Activated CD4-positive, alpha-beta T cell treated with anti-CD3 and anti-CD28 coated beads for 4 hours (primary cell): ENCODE measurements around the gene C21orf58.
A peak's percentile ranks its signal among the peaks of the same experiment; 100 is the strongest.
"Not testable (repeated sequence)": the region's sequence is repeated elsewhere in the genome, so short reads cannot be mapped to it uniquely, and the experiment has no call there.

Source experiments
- DNase-seq, 2 donors: peaks; one replicate each; pipeline ENCODE4 v3.0.0-alpha.2; 2020

Gene C21orf58

DNA sequence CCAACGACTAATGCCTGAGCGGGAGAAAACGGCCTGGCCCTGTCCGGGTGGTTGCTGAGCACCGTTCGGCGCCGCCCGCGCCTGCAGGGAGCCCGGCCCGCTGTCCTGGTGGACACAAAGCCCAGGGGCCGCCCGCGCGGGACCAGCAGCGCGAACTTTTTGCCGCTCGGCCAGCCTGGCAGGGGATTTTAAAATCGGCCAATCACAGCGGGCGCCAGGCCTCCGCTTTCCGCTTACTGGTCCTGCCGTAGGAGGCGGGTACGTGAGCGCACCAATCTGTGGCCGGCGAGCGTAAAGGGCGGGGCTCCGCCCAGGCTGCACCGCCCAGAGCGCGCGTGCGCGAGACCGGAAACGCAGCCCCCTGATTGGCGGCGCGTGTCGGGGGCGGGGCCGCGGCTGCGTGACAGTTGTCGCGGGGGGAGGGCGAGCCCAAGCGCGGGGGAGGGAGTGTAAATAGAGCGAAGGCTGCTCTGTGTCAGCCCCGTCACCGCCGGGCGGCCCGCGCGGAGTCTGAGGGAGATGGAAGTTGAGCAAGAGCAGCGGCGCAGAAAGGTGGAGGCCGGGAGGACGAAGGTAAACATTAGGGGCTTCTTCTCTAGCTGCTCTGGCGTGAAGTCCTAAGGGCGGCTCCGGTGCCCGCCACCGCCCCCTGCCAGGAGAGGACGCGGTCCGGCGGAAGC lies at the start of gene C21orf58, which contains the start of gene PCNT:
Gene C21orf58 (minus strand): TSS at position 161 of the 680 bp plus-strand sequence. CDS start 1,132 bp downstream, outside the sequence.
Gene PCNT (plus strand): TSS at position 447 of the 680 bp plus-strand sequence. CDS start 73 bp downstream, at position 520.
- DNase-seq = peak; percentile 97

DNA sequence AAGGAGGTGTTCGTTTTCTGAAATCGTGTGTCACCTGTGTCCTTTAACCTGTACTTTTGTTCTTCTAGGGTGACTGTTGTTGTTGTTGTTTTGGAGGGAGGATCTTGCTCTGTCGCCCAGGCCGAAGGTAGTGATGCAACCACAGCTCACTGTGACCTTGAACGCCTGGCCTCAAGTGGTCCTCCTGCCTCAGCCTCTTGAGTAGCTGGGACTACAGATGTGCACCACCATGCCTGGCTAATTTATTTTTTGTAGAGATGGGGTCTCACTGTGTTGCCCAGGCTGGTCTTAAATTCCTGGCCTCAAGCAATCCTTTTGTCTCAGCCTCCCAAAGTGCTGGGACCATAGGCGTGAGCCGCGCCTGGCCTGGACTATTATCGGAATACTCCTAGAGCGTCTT lies 49.3 kb upstream of the C21orf58 start:
- DNase-seq = not testable (repeated sequence)

DNA sequence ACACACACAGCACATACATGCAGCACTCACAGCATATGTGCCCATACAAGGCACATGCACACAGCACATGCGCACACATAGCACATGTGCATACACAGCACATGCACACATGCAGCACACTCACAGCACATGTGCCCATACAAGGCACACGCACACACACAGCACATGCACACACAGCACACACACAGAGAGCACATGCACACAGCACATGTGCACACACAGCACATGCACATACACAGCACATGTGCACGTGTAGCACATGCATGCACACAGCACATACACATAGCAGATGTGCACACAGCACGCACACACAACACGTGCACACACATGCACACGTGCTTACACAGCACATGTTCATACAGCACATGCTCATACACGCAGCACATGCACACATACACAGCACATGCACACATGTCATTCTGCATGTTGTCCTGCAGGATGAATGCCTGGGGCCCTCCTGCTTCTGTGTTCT lies 48.4 kb upstream of the C21orf58 start:
- no peak for DNase-seq

DNA sequence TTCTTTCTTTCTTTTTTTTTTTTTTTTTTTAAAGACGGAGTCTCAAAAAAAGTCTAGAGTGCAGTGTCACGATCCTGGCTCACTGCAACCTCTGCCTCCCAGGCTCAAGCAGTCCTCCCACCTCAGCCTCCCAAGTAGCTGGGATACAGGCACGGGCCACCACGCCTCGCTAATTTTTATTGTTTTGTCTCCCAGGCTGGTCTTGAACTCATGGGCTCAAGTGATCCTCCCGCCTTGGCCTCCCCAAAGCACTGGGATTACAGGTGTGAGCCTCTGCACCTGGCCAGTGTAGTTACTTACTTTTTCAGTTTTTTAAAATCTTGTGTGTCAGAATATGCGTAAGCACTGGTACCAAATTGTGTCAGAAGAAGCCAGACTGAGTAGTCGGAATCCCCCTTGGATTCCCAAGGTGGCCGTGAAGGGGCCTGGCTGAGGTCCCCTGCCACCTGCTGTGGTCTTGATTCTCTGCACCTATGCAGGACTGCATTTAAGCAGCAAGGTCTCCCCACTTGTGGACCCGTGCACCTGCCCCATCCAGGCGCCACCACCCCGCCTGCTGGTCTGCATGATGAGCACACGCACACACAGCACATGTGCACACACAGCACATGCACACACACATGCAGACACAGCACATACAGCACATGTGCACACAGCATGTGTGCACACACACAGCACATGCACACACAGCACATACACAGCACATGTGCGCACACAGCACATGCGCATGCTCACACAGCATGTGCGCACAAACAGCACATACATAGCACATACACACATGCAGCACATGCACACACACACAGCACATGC lies 47.7 kb upstream of the C21orf58 start:
- DNase-seq = no peak

DNA sequence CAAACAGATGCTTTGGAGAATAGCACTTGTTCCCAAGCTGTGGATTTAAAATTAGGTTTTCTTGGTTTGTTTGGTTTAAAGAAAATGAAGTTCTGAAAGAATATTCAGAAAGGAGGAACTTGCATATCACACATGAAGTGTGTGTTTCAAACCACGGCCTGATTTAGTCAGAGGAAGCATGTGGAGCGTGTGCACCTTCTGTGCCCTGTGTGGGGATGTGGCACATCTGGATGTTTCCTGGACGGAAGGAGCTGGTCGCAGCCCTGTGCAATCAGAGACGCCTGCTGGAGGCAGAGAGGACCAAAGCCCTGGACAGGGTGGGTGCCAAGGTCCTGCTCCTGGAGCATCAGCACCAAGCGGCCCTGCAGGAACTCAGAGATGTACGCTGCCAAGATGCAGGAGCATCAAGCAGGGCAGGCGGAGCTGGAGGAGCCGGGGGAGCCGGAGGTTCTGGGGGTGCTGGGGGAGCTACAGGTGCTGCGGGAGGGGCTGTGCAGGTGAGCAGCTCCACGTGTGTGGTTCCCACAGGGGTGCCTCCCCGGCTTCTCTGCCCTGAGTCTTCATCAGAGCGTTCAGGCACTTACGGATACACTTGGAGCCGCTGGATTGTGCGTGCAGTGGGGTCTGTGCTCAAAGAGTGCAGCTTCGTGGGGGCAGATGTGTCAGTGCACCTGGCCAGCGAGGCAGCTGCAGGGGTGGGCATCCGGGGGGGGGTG lies 46.0 kb upstream of the C21orf58 start:
- DNase-seq = no peak

DNA sequence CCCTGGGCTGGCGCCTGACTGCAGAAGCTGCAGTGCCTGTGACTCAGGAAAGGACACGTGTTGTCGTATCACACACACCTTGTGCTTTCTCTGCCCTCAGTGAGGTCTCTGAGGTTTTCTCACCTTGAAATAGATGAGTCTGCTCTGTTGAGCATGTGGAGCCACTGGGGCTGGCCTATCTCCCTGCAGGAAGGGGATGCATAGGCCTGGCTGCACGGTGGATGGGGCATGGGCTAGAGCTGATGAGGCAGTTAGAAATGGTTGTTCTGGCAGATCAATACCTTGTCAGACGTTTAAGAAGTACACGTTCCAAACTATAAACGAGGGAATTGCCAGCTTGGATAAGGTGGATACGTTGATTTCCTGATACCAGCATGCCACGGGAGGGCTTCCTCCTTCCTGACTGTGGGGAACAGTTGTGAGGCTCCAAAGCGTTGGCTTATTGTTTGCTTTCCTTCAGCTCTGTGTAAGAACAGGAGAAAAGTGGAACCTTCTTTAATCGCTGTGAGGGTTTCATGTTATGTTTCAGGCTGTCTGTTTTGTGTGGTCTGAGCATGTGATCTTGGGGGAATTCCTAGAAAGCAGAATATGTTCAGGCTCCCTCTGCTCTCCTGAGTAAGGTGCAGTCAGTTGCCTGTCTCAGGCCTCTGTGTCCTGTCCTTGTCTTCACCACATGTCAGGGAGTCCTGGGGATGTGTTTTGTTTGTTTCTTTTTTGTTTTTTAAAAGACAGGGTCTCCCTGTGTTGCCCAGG lies 45.0 kb upstream of the C21orf58 start:
- peak; percentile 6 to 8 for DNase-seq

DNA sequence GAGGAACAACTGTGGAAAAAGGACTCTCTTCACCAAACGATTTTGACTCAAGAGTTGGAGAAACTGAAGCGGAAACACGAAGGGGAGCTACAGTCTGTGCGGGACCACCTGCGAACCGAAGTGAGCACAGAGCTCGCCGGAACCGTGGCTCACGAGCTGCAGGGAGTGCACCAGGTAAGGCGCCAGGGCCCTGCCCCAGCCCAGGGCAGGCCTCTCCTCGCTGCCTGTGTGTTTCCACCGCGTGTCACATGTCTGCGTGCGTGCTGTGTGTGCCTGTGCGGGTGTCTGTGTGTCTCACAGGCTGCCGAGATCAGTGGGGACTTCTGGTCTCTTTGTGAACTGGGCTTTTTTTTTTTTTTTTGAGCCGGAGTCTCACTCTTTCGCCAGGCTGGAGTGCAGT lies 43.3 kb upstream of the C21orf58 start:
- DNase-seq = no peak

DNA sequence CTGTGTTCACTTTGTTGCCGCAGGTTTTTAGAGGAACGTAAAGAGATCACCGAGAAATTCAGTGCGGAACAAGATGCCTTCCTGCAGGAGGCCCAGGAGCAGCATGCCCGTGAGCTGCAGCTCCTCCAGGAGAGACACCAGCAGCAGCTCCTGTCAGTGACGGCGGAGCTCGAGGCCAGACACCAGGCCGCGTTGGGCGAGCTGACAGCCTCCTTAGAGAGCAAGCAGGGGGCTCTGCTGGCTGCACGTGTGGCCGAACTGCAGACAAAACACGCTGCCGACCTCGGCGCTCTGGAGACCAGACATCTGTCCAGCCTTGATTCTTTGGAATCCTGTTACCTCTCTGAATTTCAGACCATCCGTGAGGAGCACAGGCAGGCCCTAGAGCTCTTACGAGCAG lies 42.9 kb upstream of the C21orf58 start:
- DNase-seq = no peak

DNA sequence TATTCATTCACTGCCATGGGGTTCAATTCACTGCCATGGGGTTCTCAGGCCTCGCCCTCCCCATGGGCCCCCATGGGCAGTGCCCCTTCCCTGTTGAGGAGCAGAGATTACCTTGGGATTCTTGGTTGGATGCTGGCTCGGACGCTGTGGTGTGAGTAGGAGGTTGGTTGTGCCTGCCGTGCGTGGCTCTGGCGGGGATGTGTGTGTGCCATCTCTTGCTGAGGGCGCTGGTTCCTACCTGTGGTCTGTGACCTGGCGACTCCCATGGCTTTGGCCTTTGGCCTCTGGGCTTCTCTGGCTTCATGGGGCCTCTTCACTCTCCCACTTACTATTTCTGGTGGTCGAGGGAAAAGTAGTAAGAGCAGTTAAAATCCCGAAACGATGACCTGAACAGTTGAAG lies 42.4 kb upstream of the C21orf58 start:
- DNase-seq = no peak

DNA sequence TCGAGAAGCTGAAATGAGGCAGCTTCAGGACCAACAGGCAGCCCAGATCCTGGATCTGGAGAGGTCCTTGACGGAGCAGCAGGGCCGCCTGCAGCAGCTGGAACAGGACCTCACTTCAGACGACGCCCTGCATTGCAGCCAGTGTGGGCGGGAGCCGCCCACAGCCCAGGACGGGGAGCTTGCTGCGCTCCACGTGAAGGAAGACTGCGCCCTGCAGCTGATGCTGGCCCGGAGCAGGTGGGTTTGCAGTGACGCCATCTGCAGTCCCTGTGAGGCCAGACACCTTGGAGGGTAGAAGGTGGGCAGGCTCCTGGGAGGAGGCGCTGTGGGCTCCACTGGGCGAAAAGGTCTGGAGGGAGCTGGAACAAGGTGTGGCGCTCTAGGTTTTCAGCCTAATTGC lies 40.0 kb upstream of the C21orf58 start:
- no peak for DNase-seq

DNA sequence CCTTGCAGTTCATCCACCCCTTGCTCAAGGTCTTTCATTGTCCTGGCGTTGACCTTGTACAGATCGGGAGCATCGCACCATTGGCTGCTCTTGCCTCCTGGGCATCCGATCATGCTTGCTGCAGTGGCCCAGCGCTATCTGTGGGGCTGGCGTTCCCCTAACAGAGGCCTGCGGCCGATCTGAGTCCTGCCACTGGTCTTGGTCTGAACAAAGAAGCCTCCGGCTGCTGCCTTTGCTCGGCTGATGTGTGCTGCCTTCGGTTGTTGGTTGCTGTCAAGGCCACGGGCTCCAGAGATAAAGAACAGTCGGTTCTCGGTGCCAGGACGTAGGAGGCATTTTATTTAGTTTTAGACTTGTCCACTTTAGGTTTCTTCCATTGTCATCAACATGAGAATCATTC lies 39.3 kb upstream of the C21orf58 start:
- no peak for DNase-seq

DNA sequence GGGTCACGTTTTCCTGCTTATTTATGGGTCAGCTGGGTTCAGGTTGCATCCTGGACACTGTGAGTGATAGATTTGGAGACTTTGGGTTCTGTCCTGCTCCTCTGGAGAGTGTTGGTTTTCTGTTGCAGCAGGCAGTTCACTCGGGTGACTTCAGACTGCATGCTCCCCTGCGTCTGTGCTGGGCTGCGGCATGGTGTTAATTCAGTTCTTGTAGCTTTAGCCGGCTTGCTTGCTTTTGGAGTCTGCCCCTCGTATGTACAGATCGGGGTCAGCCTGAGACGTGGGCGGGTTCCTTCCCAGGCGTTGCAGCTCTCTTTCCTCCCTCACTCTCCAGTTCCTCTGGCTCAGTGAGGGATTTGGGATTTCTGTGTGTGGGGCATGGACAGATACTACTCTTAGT lies 38.3 kb upstream of the C21orf58 start:
- no peak for DNase-seq

DNA sequence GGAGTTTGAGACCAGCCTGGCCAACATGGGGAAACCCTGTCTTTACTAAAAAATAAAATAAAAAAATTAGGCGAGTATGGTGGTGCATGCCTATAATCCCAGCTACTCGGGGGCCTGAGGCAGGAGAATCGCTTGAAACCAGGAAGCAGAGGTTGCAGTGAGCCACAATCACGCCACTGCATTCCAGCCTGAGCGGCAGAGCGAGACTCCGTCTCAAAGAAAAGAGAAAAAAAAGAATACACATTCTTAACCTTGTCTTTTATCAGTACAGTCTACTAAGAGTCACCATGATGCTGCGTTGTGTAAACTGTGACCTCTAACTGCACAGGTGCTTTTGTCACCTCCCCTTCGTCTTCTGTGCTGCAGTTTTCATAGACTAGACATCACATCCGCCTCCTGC lies 37.5 kb upstream of the C21orf58 start:
- no peak for DNase-seq

DNA sequence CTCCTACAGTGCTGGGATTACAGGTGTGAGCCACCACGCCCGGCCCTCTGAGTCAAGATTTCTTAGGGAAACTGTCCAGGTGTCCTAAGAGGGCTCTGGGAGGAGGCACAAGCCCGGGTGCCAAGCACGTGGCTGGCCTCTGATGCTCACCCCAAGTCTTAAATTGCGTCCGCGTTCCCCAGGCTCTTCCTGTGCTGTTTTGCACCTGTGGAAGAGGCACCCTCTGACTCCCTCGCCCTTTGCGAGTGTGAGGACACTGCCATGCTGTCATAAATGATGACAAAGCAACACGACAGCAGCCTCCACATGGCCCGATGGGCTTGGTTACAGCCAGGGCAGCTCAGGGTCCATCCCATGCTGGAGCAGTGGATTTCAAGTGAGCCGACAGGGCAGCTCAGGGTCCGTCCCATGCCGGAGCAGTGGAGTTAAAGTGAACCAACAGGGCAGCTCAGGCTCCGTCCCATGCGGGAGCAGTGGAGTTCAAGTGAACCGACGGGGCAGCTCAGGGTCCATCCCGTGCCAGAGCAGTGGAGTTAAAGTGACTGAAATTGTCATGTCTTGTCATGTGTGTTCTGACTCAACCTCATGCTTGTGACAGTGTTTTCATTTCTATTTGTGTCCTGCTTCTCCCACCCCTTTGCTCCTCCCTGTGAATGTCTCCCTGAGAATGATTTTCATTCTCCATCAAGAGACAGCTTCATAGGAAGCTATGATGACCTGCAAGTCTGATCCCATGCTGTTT lies 34.2 kb upstream of the C21orf58 start:
- no peak for DNase-seq

DNA sequence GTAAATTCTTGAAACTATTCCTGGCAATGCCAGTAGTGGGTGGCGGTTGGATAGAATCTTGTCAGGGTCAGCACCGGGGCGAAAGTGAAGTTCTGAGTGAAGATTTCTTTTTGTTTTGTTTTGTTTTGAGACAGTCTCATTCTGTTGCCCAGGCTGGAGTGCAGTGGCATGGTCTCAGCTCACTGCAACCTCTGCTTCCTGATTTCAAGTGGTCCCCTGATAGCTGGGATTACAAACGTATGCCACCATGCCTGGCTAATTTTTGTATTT lies 33.6 kb upstream of the C21orf58 start:
- DNase-seq = no peak

DNA sequence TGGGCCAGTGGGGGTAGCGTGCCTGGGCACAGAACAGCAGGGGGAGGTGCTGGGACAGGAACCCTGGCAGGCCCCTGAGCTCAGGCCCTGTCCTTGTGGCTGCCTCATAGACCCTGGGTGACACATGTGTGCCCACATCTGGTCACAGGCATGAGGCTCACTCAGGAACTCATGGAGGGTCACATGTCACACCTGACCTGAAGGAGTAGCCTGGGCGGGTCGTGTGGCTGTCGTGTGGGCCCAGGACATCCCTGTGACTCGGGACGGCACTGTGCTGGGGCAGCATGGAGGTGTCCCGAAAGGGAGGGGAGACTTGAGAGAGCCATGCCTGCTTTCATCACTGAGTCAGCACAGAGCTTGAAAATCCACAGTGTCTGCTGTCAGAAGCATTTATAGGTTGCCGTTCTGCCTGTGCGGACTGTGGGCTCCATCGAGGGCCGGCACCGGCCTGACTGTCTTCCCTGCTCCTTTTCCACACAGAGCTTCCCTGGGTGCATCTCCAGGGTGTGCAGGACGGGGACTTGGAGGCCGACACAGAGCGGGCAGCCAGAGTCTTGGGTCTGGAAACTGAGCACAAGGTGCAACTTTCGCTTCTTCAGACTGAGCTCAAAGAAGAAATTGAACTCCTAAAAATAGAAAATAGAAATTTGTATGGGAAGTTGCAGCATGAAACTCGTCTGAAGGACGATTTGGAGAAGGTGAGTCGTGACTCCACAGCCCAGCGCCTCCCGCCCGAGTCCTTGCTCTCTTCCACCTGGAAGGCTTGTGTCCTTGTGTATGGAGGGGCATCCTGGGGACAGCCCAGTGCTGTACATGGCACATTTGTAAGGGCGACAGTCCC lies 33.0 kb upstream of the C21orf58 start:
- no peak for DNase-seq

DNA sequence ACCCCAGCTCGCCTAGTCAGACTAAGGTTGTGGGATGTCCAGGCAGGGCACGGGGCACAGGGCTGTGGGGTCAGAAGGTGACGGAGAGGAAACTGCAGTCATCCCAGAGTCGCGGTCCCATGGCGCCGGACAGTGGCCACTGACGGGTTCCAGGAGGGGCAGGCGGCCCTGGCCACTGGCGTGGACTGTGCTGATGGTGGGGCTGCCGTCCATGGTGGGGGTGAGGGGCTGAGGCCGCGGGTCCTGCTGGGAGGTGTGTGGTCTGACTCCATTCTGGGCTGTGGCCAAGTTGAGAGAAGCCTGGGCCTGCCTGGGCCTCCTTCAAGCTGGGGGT lies 32.3 kb upstream of the C21orf58 start:
- DNase-seq = no peak

DNA sequence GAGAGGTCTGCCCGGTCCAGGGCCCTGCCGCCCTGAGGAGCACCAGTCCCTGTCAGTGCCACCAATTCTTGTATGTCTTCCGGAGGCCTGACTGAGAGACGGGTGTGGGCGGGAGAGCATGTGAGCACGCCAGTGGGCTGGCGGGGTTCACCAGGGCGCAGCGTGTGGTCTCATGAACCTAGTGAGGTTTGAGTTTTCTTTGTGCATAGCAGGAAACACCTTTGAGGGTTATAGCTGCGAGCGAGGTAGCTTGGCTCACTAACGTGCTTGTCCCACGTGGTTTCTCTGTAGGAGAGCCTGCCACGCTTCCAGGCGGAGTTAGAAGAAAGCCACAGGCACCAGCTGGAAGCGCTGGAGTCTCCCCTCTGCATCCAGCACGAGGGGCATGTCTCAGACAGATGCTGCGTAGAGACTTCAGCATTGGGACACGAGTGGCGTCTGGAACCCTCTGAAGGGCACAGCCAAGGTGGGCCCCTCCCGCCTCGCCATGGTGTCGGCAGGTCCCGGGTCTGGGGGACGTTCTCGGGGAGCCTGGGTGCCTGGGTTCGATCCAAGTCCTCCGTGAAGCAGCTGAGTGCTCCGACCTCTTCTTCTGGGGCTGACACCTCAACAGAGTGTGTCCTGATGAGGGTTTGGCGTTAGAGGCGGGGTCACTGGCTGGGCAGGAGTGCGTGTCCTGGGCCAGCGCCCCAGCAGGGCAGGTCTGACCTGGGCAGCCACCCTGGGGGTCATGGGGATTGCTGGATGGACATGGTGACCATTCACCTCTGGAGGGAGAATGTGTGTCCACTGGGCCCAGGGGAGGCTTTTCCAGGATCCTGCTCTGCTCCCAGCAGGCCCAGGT lies 31.7 kb upstream of the C21orf58 start:
- DNase-seq = no peak

DNA sequence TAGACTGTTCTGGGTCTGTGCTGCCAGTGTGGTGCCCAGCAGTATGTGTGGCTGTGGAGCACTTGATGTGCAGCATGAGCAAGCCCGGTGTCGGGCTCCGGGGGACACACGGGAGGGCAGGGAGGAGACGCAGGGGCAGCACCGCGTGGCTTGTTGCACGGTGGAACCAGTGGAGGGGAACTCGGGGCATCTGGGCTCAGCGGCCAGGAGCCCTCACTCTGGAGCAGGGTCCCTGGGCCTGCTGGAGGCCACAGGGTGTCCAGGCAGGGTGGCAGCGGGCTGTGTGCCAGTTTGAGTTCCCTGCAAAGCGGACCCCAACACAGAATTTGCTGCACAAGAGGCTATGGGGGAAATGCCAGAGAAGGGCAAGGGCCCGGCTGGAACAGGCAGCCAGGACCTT lies 30.8 kb upstream of the C21orf58 start:
- DNase-seq = no peak

DNA sequence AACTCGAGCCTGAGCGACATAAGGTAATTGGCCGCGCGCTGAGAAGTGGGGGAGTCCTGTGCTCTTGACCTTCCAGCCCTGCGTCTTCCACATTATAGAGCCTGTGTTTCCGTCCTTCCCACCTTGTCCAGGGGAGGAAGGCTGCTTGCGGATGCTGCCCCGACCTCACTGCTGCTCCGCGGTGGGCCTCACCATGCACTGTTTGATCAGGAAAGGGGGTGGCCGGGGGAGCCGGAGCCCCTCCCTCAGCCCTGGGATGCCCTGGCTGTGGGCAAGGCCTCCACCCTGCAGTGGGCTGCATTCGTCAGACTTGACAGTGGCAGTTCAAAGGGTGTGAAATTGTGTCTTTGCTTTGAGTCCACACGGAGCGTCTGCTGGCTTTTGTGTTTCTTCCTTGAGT lies 30.4 kb upstream of the C21orf58 start:
- DNase-seq = no peak

DNA sequence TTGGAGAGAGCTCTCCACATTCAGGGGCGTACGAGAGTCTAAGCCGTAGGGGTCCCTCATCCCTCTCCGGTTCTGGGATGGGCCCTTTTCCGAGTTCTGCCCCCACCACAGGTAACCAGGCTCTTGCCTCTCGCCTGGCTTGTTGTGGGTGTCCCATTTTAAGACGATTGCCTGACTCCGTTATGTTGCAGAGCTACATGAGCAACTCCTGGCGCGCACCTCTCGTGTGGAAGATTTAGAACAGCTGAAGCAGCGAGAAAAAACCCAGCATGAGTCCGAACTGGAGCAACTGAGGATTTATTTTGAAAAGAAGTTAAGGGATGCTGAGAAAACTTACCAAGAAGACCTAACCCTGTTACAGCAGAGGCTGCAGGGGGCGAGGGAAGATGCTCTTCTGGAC lies 29.2 kb upstream of the C21orf58 start:
- DNase-seq = no peak
